ENCODE data around the gene HMCN2.

HMCN2 gene

DNA sequence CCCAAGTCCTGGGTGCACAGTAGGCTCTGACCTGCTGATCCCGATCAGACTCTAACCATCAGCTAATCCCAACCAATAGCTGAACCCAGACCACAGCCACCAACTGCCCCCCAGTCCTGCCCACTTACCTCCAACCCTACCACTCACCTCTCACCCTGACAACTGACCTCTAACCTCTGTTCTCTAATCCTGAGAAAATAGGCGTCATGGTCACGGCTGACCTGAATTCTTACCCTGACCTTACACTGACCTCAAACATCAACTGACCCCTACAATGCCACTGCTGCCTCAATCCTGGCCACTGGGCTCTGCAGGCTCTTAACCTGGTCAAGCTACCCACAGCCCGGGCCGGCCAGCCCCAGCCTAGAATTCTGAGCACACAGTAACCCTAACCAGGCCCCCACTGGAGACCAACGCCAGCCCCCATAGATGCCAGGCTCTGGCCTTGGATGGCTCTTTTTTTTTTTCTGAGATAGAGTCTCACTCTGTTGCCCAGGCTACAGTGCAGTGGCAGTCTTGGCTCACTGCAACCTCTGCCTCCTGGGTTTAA lies 115.4 kb downstream of the HMCN2 start:
- Histone ChIP-seq H3K9me3 (ENCODE audit: control insufficient read depth, low read length) (no peaks in the 10 kb centered on the region), H3K27me3 (ENCODE audit: control insufficient read depth, insufficient read depth, low read length) (no peaks in the 10 kb centered on the region), H3K4me2 (ENCODE audit: low read length) (no peak overlapping the region), H3K9ac (no peak overlapping the region), H3K4me3 (ENCODE audit: low read depth, low read length) (no peak overlapping the region), H3K27ac (no peak overlapping the region), H3K4me1 (no peaks in the 10 kb centered on the region), H2AFZ (no peak overlapping the region), H3K36me3 (ENCODE audit: control insufficient read depth, insufficient read depth, low read length) (no peaks in the 10 kb centered on the region), H3K79me2 (no peaks in the 10 kb centered on the region)
- TF ChIP-seq, protein P1, sequence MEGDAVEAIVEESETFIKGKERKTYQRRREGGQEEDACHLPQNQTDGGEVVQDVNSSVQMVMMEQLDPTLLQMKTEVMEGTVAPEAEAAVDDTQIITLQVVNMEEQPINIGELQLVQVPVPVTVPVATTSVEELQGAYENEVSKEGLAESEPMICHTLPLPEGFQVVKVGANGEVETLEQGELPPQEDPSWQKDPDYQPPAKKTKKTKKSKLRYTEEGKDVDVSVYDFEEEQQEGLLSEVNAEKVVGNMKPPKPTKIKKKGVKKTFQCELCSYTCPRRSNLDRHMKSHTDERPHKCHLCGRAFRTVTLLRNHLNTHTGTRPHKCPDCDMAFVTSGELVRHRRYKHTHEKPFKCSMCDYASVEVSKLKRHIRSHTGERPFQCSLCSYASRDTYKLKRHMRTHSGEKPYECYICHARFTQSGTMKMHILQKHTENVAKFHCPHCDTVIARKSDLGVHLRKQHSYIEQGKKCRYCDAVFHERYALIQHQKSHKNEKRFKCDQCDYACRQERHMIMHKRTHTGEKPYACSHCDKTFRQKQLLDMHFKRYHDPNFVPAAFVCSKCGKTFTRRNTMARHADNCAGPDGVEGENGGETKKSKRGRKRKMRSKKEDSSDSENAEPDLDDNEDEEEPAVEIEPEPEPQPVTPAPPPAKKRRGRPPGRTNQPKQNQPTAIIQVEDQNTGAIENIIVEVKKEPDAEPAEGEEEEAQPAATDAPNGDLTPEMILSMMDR (IDR thresholded peaks at IDR 0.05): no peak

DNA sequence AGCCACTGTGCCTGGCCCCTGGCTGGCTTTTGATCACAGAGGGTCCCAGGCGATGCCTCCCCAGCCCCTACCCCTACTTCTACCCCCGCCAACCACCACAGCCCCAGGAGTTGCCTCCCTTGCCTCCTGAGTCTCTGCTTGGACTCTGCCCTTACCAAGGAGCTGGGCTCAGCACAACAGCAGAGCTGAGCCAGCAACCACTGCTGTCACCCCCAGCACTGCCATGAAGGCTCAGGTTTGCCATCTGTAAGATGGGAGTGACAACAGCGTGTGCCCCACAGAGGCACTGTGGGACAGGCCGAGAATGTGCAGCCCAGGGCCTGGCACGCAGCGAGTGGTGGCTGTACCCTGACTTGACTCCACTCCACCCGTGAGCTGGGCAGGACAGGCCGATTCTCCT lies 116.1 kb downstream of the HMCN2 start:
- H3K79me2 ChIP-seq: no peaks in the 10 kb centered on the region
- H3K27ac ChIP-seq: no peak overlapping the region
- H3K36me3 ChIP-seq (ENCODE audit: control insufficient read depth, insufficient read depth, low read length): no peaks in the 10 kb centered on the region
- H3K4me3 ChIP-seq (ENCODE audit: low read depth, low read length): no peak overlapping the region
- TF ChIP-seq, protein P1 (IDR thresholded peaks at IDR 0.05): no peak
- H3K27me3 ChIP-seq (ENCODE audit: control insufficient read depth, insufficient read depth, low read length): no peaks in the 10 kb centered on the region
- H2AFZ ChIP-seq: no peak overlapping the region
- no peaks in the 10 kb centered on the region for H3K9me3 ChIP-seq (ENCODE audit: control insufficient read depth, low read length)
- no peak overlapping the region for H3K9ac ChIP-seq
- no peaks in the 10 kb centered on the region for H3K4me1 ChIP-seq
- no peak overlapping the region for H3K4me2 ChIP-seq (ENCODE audit: low read length)

DNA sequence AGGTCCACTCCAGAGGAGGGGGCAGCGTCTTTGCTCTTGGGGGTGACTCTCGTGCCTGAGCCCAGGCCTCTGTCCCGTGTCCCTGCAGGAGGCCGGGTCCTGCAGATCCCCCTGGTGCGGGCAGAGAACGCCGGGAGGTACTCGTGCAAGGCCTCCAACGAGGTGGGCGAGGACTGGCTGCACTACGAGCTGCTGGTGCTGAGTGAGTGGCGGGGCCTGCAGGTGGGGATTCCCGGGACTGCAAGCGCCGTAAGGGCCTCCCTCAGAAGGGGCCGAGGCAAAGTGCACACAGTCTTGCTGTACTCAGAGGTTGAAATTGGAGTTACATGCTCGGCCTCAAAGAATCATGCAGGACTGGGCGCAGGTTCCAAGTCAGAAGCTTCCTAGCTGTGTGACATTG lies 116.5 kb downstream of the HMCN2 start:
- Histone ChIP-seq H3K27ac (no peak overlapping the region), H3K4me1 (no peaks in the 10 kb centered on the region), H3K9me3 (ENCODE audit: control insufficient read depth, low read length) (no peaks in the 10 kb centered on the region), H3K36me3 (ENCODE audit: control insufficient read depth, insufficient read depth, low read length) (no peaks in the 10 kb centered on the region), H3K4me3 (ENCODE audit: low read depth, low read length) (no peak overlapping the region), H3K27me3 (ENCODE audit: control insufficient read depth, insufficient read depth, low read length) (no peaks in the 10 kb centered on the region), H3K79me2 (no peaks in the 10 kb centered on the region), H3K9ac (no peak overlapping the region), H3K4me2 (ENCODE audit: low read length) (no peak overlapping the region), H2AFZ (no peak overlapping the region)
- TF ChIP-seq, protein P1 (IDR thresholded peaks at IDR 0.05): no peak

DNA sequence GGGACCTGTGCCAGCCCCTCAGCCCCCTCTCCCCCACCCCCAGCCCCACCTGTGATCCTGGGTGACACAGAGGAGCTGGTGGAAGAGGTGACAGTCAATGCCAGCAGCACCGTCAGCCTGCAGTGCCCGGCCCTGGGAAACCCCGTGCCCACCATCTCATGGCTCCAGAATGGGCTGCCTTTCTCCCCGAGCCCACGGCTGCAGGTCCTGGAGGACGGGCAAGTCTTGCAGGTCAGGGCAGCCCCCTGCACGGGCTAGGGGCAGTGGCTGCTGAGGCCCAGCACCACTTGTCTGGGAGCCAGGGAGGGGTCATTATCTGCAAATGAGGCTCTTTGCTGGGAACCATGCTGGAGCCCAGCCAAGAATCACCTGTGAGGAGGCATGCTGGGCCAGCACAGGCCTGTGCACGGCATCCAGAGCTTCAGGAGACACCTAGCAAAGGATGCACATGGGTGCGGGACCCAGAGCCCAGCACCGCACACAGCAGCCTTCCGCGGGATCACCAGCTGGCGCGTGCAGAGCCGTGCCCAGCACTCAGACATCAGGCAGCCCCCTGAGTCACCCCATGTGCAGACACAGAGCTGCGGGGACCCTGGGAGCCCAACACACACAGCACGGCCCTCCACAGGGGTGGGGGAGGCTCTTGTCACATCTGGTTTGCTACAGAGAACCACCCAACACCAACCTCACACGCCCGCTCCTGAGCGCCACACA lies 117.2 kb downstream of the HMCN2 start:
- no peak overlapping the region for H3K4me2 ChIP-seq (ENCODE audit: low read length)
- H3K36me3 ChIP-seq (ENCODE audit: control insufficient read depth, insufficient read depth, low read length): no peaks in the 10 kb centered on the region
- H3K79me2 ChIP-seq: no peaks in the 10 kb centered on the region
- TF ChIP-seq, protein P1 (IDR thresholded peaks at IDR 0.05): no peak
- H3K27me3 ChIP-seq (ENCODE audit: control insufficient read depth, insufficient read depth, low read length): no peaks in the 10 kb centered on the region
- H3K4me3 ChIP-seq (ENCODE audit: low read depth, low read length): no peak overlapping the region
- H2AFZ ChIP-seq: no peak overlapping the region
- H3K27ac ChIP-seq: no peak overlapping the region
- H3K9ac ChIP-seq: no peak overlapping the region
- H3K4me1 ChIP-seq: no peaks in the 10 kb centered on the region
- no peaks in the 10 kb centered on the region for H3K9me3 ChIP-seq (ENCODE audit: control insufficient read depth, low read length)

DNA sequence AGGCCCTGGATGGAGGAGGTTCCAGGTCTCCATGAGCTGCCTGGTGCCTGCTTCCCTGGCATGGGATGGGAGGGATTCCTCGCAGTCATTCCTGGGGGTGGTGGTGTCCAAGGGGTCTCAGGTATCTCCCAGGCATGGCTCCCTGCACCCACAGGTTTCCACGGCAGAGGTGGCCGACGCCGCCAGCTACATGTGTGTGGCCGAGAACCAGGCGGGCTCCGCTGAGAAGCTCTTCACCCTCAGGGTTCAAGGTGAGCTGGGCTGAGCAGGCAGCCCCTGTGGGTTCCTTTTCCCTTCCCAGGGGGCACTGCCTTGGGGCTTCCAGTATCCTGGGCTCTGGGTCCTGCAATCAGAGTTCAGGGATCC lies 117.8 kb downstream of the HMCN2 start:
- H3K9me3 ChIP-seq (ENCODE audit: control insufficient read depth, low read length): no peaks in the 10 kb centered on the region
- H3K4me1 ChIP-seq: no peaks in the 10 kb centered on the region
- TF ChIP-seq, protein P1 (IDR thresholded peaks at IDR 0.05): no peak
- H2AFZ ChIP-seq: no peak overlapping the region
- no peaks in the 10 kb centered on the region for H3K79me2 ChIP-seq
- no peaks in the 10 kb centered on the region for H3K36me3 ChIP-seq (ENCODE audit: control insufficient read depth, insufficient read depth, low read length)
- H3K9ac ChIP-seq: no peak overlapping the region
- H3K4me2 ChIP-seq (ENCODE audit: low read length): no peak overlapping the region
- no peak overlapping the region for H3K4me3 ChIP-seq (ENCODE audit: low read depth, low read length)
- H3K27ac ChIP-seq: no peak overlapping the region
- no peaks in the 10 kb centered on the region for H3K27me3 ChIP-seq (ENCODE audit: control insufficient read depth, insufficient read depth, low read length)

Measured in parathyroid adenoma (tissue), 2 donors.